GM23248 (cell line): Measurements from ENCODE around the gene PI3. TPM values are rescaled to one million over a fixed set of nuclear protein-coding genes. Genes with fewer than 3 reads are reported as not detected.

Experiments used
- DNase-seq: peaks from one replicate; pipeline ENCODE4 v3.0.0-alpha.2; 2015
- H2AFZ ChIP-seq: fragments of 200-600 bp; sonication (generic); 2 replicates; pipeline ENCODE4 v1.6.1; 2016; ENCODE audit warnings: antibody characterized with exemption
- H3F3A ChIP-seq: fragments of 200-600 bp; sonication (generic); 2 replicates; pipeline ENCODE4 v1.6.1; 2016; ENCODE audit warnings: mild to moderate bottlenecking, antibody characterized with exemption, mixed run types; ENCODE audit not compliant: insufficient read depth
- H3K27ac ChIP-seq: fragments of 200-600 bp; sonication (generic); 2 replicates; pipeline ENCODE4 v1.5.1; 2016; ENCODE audit warnings: mild to moderate bottlenecking
- H3K27me3 ChIP-seq: fragments of 200-600 bp; sonication (generic); replicated peaks from 2 replicates; pipeline ENCODE4 v1.6.1; 2016; ENCODE audit warnings: mild to moderate bottlenecking; ENCODE audit not compliant: insufficient read depth
- H3K36me3 ChIP-seq: fragments of 200-600 bp; sonication (generic); 2 replicates; pipeline ENCODE4 v1.6.1; 2016; ENCODE audit warnings: low read depth, mild to moderate bottlenecking
- H3K4me1 ChIP-seq: fragments of 200-600 bp; sonication (generic); 2 replicates; pipeline ENCODE4 v1.6.1; 2016; ENCODE audit warnings: mild to moderate bottlenecking; ENCODE audit not compliant: insufficient read depth
- H3K4me2 ChIP-seq: fragments of 200-600 bp; sonication (generic); one replicate; pipeline ENCODE4 v1.6.1; 2016; ENCODE audit warnings: mild to moderate bottlenecking; ENCODE audit not compliant: unreplicated experiment
- H3K4me3 ChIP-seq: fragments of 200-600 bp; sonication (generic); 2 replicates; pipeline ENCODE4 v1.5.1; 2016; ENCODE audit warnings: mild to moderate bottlenecking
- H3K79me2 ChIP-seq: fragments of 200-600 bp; sonication (generic); 2 replicates; pipeline ENCODE4 v1.6.1; 2016; ENCODE audit warnings: mild to moderate bottlenecking; ENCODE audit not compliant: insufficient read depth
- H3K9ac ChIP-seq: fragments of 200-600 bp; sonication (generic); 2 replicates; pipeline ENCODE4 v1.6.1; 2016; ENCODE audit warnings: mild to moderate bottlenecking
- H3K9me2 ChIP-seq: fragments of 200-600 bp; sonication (generic); 2 replicates; pipeline ENCODE4 v1.6.1; 2016; ENCODE audit warnings: mixed run types, mild to moderate bottlenecking, moderate library complexity; ENCODE audit not compliant: insufficient read depth
- H3K9me3 ChIP-seq: fragments of 200-600 bp; sonication (generic); one replicate; pipeline ENCODE4 v1.6.1; 2017; ENCODE audit warnings: low read depth
- H4K20me1 ChIP-seq: fragments of 200-600 bp; sonication (generic); 2 replicates; pipeline ENCODE4 v1.6.0; 2016; ENCODE audit not compliant: insufficient read depth
- EZH2 ChIP-seq: fragments of 200-600 bp; sonication (generic); IDR thresholded peaks from 2 replicates; pipeline ENCODE4 v1.6.1; 2018; ENCODE audit warnings: antibody characterized with exemption, mild to moderate bottlenecking; ENCODE audit not compliant: insufficient read depth, poor library complexity, severe bottlenecking
- EZH2phosphoT487 ChIP-seq: fragments of 200-600 bp; sonication (generic); IDR thresholded peaks from 2 replicates; pipeline ENCODE4 v1.6.1; 2018; ENCODE audit warnings: antibody characterized with exemption, moderate library complexity, mild to moderate bottlenecking, low read depth; ENCODE audit not compliant: insufficient read depth
- WGBS, 2 experiments: methylation state at CpG; one replicate each; pipeline ENCODE4 v1.1.6; 2015 to 2017; ENCODE audit warnings: low lambda C conversion rate in 2 of 2, low coverage in 1 of 2; ENCODE audit errors: missing lambda C conversion rate in 2 of 2; 5-methylcytosine and 5-hydroxymethylcytosine counted together
- in situ Hi-C: fragments of 300-500 bp; cut with MboI; formaldehyde crosslinking; loops from 2 replicates; pipeline ENCODE4 v1.15.0; 2020
- polyA plus RNA-seq: library from polyadenylated mRNA; unstranded; fragments of >200 nt; fragmentation: Nextera tagmentation; extraction: Ambion mirVana; gene quantifications from 2 replicates; pipeline ENCODE4 v1.2.1, GENCODE V29; 2016
- total RNA-seq: library from RNA; depleted of rRNA; stranded (reverse); fragments of >200 nt; shearing (Covaris generic); gene quantifications from 2 replicates; pipeline ENCODE4 v1.2.3, GENCODE V29; 2014

PI3 gene
- total and polyA plus RNA-seq, 2 experiments from 2014 or later, result 1.5 TPM; not detected in 1

DNA sequence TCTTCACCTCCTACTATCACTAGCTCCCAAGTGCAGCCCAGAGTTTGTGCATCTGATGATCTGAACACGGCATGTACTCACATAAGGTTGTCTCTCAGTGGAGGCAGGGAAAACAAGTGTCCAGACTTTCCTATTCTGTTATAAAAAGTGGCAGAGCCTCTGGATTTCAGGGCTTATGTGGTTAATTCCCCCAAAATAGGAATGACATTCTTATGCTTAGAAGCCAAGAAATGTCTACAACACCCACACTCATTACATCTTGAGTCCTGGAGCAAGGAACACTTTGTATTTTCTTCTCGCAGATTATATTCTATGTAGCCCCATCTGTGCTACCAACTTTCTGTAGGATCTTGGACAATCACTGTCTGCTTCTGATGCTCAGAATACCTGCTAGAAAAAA, 18.6 kb downstream of the PI3 start:
- no peak for DNase-seq
- Histone ChIP-seq H3K27me3 (no peaks in the 10 kb centered on the region; the same call in none of the 2 replicates), H3F3A (no peaks in the 10 kb centered on the region), H3K9me3 (no peaks in the 10 kb centered on the region), H3K4me3 (no peak overlapping the region), H3K79me2 (no peaks in the 10 kb centered on the region), H3K27ac (no peak overlapping the region), H3K9me2 (no peaks in the 10 kb centered on the region), H3K4me2 (no peak overlapping the region), H3K9ac (no peak overlapping the region), H3K4me1 (no peaks in the 10 kb centered on the region), H3K36me3 (no peaks in the 10 kb centered on the region), H4K20me1 (no peaks in the 10 kb centered on the region), H2AFZ (no peak overlapping the region)
- WGBS, 2 experiments, result 32 to 38% methylated on average over 2 of the region's 2 CpGs
- in situ Hi-C loops, result no loop called here
- TF ChIP-seq EZH2, result no peak
- TF ChIP-seq EZH2phosphoT487, result no peak

GRCh38 chr20:45206725-45207124, 32.0 kb downstream of the PI3 start, which contains the start of gene SEMG1:
Gene SEMG1, plus strand, starts transcription at chr20:45207033. Its CDS starts 21 bp downstream, at chr20:45207054.
- WGBS, 2 experiments, result 0% methylated on average over 1 of the region's 1 CpG
- no peak within 1 kb of the TSS for H3K9ac ChIP-seq
- in situ Hi-C loops, result no loop called here

GRCh38 chr20:45209924-45210323, 35.2 kb downstream of the PI3 start:
- 72 to 81% methylated on average over 1 of the region's 1 CpG for WGBS, 2 experiments
- no peaks in the 10 kb centered on the region for H3K9me2 ChIP-seq
- H3K4me2 ChIP-seq, result no peak overlapping the region
- in situ Hi-C loops, result no loop called here
- no peaks in the 10 kb centered on the region for H3K9me3 ChIP-seq
- H3K4me1 ChIP-seq, result no peaks in the 10 kb centered on the region
- no peaks in the 10 kb centered on the region for H3F3A ChIP-seq
- H3K79me2 ChIP-seq, result no peaks in the 10 kb centered on the region
- H2AFZ ChIP-seq, result no peak overlapping the region
- TF ChIP-seq EZH2, result no peak
- no peak for TF ChIP-seq EZH2phosphoT487
- no peak overlapping the region for H3K4me3 ChIP-seq
- no peak overlapping the region for H3K27ac ChIP-seq
- 0 out of 2 replicates have a peak, but pooled peaks cover 8% of the 10 kb centered on the region for H3K27me3 ChIP-seq
- no peaks in the 10 kb centered on the region for H3K36me3 ChIP-seq
- no peak overlapping the region for H3K9ac ChIP-seq
- H4K20me1 ChIP-seq, result no peaks in the 10 kb centered on the region
- DNase-seq, result no peak

More at GRCh38 chr20:45206725-45207124, 32.0 kb downstream of the PI3 start, which contains the start of gene SEMG1:
- H3K4me2 ChIP-seq, result no peak within 1 kb of the TSS
- no peak within 1 kb of the TSS for H3K27ac ChIP-seq
- no peaks in the 10 kb centered on the region for H3K9me3 ChIP-seq
- H3K9me2 ChIP-seq, result no peaks in the 10 kb centered on the region
- no peaks in the 10 kb centered on the region for H3K4me1 ChIP-seq
- H3K27me3 ChIP-seq, result peaks cover 3% of the 10 kb centered on the region; the same call in 1 of the 2 replicates
- H4K20me1 ChIP-seq, result no peaks in the 10 kb centered on the region
- no peaks in the 10 kb centered on the region for H3F3A ChIP-seq
- no peak within 1 kb of the TSS for H2AFZ ChIP-seq
- TF ChIP-seq EZH2 (no peak), EZH2phosphoT487 (no peak)
- no peak for DNase-seq
- H3K4me3 ChIP-seq, result no peak within 1 kb of the TSS
- H3K79me2 ChIP-seq, result no peaks in the 10 kb centered on the region
- H3K36me3 ChIP-seq, result no peaks in the 10 kb centered on the region

- no peak overlapping the region for H3K4me2 ChIP-seq
- TF ChIP-seq EZH2 (no peak), EZH2phosphoT487 (no peak)
- no peaks in the 10 kb centered on the region for H3K9me2 ChIP-seq
- no peaks in the 10 kb centered on the region for H3F3A ChIP-seq
- H3K27me3 ChIP-seq, result 0 out of 2 replicates have a peak, but pooled peaks cover 4% of the 10 kb centered on the region
- H3K27ac ChIP-seq, result no peak overlapping the region
- H3K4me3 ChIP-seq, result no peak overlapping the region
- H3K9ac ChIP-seq, result no peak overlapping the region
- no peaks in the 10 kb centered on the region for H3K4me1 ChIP-seq
- H2AFZ ChIP-seq, result no peak overlapping the region
- no peak for DNase-seq
- H3K36me3 ChIP-seq, result no peaks in the 10 kb centered on the region
- no peaks in the 10 kb centered on the region for H4K20me1 ChIP-seq
- in situ Hi-C loops, result no loop called here
- no peaks in the 10 kb centered on the region for H3K79me2 ChIP-seq
- no peaks in the 10 kb centered on the region for H3K9me3 ChIP-seq
Observed at GRCh38 chr20:45211569-45212474, 37.1 kb downstream of the PI3 start.
